HL-60 (cell line): Measurements from ENCODE around the gene NTN4.

Source experiments
- DNase-seq, 2 experiments: peaks; one replicate each; pipeline ENCODE4 v3.0.0-alpha.2; 2010 to 2020; ENCODE audit warnings: low read depth in 1 of 2, low spot score in 1 of 2
- H3K27ac ChIP-seq: fragments of 250-450 bp; sonication (Bioruptor Pico); replicated peaks from 2 replicates; pipeline ENCODE4 v1.5.1; 2020; ENCODE audit warnings: mild to moderate bottlenecking, moderate library complexity
- H3K27me3 ChIP-seq: fragments of 250-450 bp; sonication (Bioruptor Pico); 2 replicates; pipeline ENCODE4 v1.5.1; 2021; ENCODE audit warnings: mild to moderate bottlenecking, moderate library complexity; ENCODE audit not compliant: insufficient read depth, poor library complexity, severe bottlenecking
- H3K4me3 ChIP-seq: replicated peaks from 2 replicates; pipeline ENCODE4 v1.5.1; 2011; ENCODE audit warnings: mild to moderate bottlenecking, control low read depth, low read length; ENCODE audit not compliant: insufficient read depth
- CTCF ChIP-seq: IDR thresholded peaks from one replicate; pipeline ENCODE4 v1.5.1; 2011; ENCODE audit warnings: low read length, control low read depth, inconsistent platforms; ENCODE audit not compliant: insufficient read depth
- GABPA ChIP-seq: IDR thresholded peaks from 2 replicates; pipeline ENCODE4 v1.6.1; 2012; ENCODE audit warnings: low read depth
- POLR2AphosphoS5 ChIP-seq: IDR thresholded peaks from 2 replicates; pipeline ENCODE4 v1.6.1; 2012; ENCODE audit warnings: low read depth
- SPI1 ChIP-seq: IDR thresholded peaks from 2 replicates; pipeline ENCODE4 v1.6.1; 2012; ENCODE audit warnings: low read depth, mild to moderate bottlenecking, borderline replicate concordance
- TF ChIP-seq, protein P1 (sequence below): IDR thresholded peaks from 2 replicates; pipeline ENCODE4 v1.6.1; 2012; ENCODE audit warnings: low read depth; ENCODE audit not compliant: insufficient replicate concordance

NTN4 gene

GRCh38 chr12:95648990-95649791, 141.4 kb downstream of the NTN4 start:
- Histone ChIP-seq H3K4me3 (no peak overlapping the region), H3K27ac (no peak overlapping the region), H3K27me3 (no peaks in the 10 kb centered on the region)
- no peak for DNase-seq
- TF ChIP-seq GABPA (no peak), CTCF (no peak), POLR2AphosphoS5 (no peak), SPI1 (no peak)
- TF ChIP-seq, protein P1, sequence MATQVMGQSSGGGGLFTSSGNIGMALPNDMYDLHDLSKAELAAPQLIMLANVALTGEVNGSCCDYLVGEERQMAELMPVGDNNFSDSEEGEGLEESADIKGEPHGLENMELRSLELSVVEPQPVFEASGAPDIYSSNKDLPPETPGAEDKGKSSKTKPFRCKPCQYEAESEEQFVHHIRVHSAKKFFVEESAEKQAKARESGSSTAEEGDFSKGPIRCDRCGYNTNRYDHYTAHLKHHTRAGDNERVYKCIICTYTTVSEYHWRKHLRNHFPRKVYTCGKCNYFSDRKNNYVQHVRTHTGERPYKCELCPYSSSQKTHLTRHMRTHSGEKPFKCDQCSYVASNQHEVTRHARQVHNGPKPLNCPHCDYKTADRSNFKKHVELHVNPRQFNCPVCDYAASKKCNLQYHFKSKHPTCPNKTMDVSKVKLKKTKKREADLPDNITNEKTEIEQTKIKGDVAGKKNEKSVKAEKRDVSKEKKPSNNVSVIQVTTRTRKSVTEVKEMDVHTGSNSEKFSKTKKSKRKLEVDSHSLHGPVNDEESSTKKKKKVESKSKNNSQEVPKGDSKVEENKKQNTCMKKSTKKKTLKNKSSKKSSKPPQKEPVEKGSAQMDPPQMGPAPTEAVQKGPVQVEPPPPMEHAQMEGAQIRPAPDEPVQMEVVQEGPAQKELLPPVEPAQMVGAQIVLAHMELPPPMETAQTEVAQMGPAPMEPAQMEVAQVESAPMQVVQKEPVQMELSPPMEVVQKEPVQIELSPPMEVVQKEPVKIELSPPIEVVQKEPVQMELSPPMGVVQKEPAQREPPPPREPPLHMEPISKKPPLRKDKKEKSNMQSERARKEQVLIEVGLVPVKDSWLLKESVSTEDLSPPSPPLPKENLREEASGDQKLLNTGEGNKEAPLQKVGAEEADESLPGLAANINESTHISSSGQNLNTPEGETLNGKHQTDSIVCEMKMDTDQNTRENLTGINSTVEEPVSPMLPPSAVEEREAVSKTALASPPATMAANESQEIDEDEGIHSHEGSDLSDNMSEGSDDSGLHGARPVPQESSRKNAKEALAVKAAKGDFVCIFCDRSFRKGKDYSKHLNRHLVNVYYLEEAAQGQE: no peak

GRCh38 chr12:95646781-95647190, 143.8 kb downstream of the NTN4 start:
- Histone ChIP-seq H3K27ac (no peak overlapping the region), H3K27me3 (no peaks in the 10 kb centered on the region), H3K4me3 (no peak overlapping the region)
- TF ChIP-seq SPI1 (no peak), POLR2AphosphoS5 (no peak), GABPA (no peak), CTCF (no peak)
- TF ChIP-seq, protein P1: no peak
- DNase-seq: no peak

- Histone ChIP-seq H3K4me3 (no peak overlapping the region), H3K27me3 (no peaks in the 10 kb centered on the region), H3K27ac (no peak overlapping the region)
- DNase-seq: no peak
- TF ChIP-seq CTCF (no peak), GABPA (no peak), POLR2AphosphoS5 (no peak), SPI1 (no peak)
- TF ChIP-seq, protein P1: no peak
Measured at GRCh38 chr12:95643256-95643655, 147.3 kb downstream of the NTN4 start.
